Neural cell (in vitro differentiated cells): ENCODE data around the gene DNAJA3.

Experiments
- CTCF ChIP-seq: fragments of 450-650 bp; IDR thresholded peaks from 2 replicates; pipeline ENCODE4 v1.5.1; 2014; ENCODE audit warnings: antibody characterized with exemption, mild to moderate bottlenecking, moderate library complexity; ENCODE audit not compliant: poor library complexity, severe bottlenecking
- EZH2 ChIP-seq: fragments of 200-600, 300-800 bp; shearing (Covaris generic), sonication (generic); IDR thresholded peaks from 2 replicates; pipeline ENCODE4 v1.6.1; 2014; ENCODE audit warnings: antibody characterized with exemption, low read length, borderline replicate concordance, mild to moderate bottlenecking; ENCODE audit not compliant: insufficient read depth, poor library complexity, severe bottlenecking
- RAD21 ChIP-seq: fragments of 450-650 bp; conservative IDR thresholded peaks from 2 replicates; pipeline ENCODE4 v1.6.1; 2014; ENCODE audit warnings: antibody characterized with exemption, mild to moderate bottlenecking, moderate library complexity
- SMC3 ChIP-seq: fragments of 450-650 bp; conservative IDR thresholded peaks from 2 replicates; pipeline ENCODE4 v1.6.1; 2014; ENCODE audit warnings: antibody characterized with exemption, mild to moderate bottlenecking, moderate library complexity; ENCODE audit not compliant: poor library complexity
- TAF1 ChIP-seq: IDR thresholded peaks from 2 replicates; pipeline ENCODE4 v1.6.1; 2012; ENCODE audit warnings: low read depth
- TF ChIP-seq, protein P1 (sequence below): IDR thresholded peaks from 2 replicates; pipeline ENCODE4 v1.6.1; 2012; ENCODE audit warnings: borderline replicate concordance

GRCh38 chr16:4452674-4453073 is 27.0 kb downstream of the DNAJA3 start:
- no peak for TF ChIP-seq EZH2
- TF ChIP-seq CTCF, result no peak
- TF ChIP-seq TAF1, result no peak
- no peak for TF ChIP-seq SMC3
- TF ChIP-seq, protein P1, sequence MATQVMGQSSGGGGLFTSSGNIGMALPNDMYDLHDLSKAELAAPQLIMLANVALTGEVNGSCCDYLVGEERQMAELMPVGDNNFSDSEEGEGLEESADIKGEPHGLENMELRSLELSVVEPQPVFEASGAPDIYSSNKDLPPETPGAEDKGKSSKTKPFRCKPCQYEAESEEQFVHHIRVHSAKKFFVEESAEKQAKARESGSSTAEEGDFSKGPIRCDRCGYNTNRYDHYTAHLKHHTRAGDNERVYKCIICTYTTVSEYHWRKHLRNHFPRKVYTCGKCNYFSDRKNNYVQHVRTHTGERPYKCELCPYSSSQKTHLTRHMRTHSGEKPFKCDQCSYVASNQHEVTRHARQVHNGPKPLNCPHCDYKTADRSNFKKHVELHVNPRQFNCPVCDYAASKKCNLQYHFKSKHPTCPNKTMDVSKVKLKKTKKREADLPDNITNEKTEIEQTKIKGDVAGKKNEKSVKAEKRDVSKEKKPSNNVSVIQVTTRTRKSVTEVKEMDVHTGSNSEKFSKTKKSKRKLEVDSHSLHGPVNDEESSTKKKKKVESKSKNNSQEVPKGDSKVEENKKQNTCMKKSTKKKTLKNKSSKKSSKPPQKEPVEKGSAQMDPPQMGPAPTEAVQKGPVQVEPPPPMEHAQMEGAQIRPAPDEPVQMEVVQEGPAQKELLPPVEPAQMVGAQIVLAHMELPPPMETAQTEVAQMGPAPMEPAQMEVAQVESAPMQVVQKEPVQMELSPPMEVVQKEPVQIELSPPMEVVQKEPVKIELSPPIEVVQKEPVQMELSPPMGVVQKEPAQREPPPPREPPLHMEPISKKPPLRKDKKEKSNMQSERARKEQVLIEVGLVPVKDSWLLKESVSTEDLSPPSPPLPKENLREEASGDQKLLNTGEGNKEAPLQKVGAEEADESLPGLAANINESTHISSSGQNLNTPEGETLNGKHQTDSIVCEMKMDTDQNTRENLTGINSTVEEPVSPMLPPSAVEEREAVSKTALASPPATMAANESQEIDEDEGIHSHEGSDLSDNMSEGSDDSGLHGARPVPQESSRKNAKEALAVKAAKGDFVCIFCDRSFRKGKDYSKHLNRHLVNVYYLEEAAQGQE, result no peak
- no peak for TF ChIP-seq RAD21
